Prostate gland (tissue), 2 donors: ENCODE measurements around the gene SPSB2. TPM values are rescaled to one million over a fixed set of nuclear protein-coding genes. Genes with fewer than 3 reads are reported as not detected.
A peak's percentile ranks its signal among the peaks of the same experiment; 100 is the strongest.
"Not testable (repeated sequence)": the region's sequence is repeated elsewhere in the genome, so short reads cannot be mapped to it uniquely, and the experiment has no call there.

Experiments
- DNase-seq: peaks from one replicate; pipeline ENCODE4 v3.0.0-alpha.2; 2019; ENCODE audit warnings: low spot score
- H3K27ac ChIP-seq, 2 donors: fragments of 200-600 bp; sonication (generic); 2 replicates each; pipeline ENCODE4 v1.5.1; 2017 to 2019
- H3K27me3 ChIP-seq: fragments of 200-600 bp; sonication (generic); replicated peaks from 2 replicates; pipeline ENCODE4 v1.5.1; 2019; ENCODE audit not compliant: insufficient read depth
- H3K36me3 ChIP-seq, 2 donors: fragments of 200-600 bp; sonication (generic); 1 replicate in 1 of 2; 2 replicates in 1 of 2; pipeline versions ENCODE4 v1.5.1 to v1.8.1; 2017 to 2019
- H3K4me1 ChIP-seq: fragments of 200-600 bp; sonication (generic); replicated peaks from 2 replicates; pipeline ENCODE4 v1.5.1; 2019
- H3K4me3 ChIP-seq, 2 donors: fragments of 200-600 bp; sonication (generic); 2 replicates each; pipeline ENCODE4 v1.5.1; 2017 to 2019
- H3K9me3 ChIP-seq: fragments of 200-600 bp; sonication (generic); 2 replicates; pipeline ENCODE4 v1.5.1; 2017
- POLR2A ChIP-seq: fragments of 450-650 bp; IDR thresholded peaks from one replicate; pipeline ENCODE4 v1.6.1; 2016; ENCODE audit warnings: antibody characterized with exemption, mild to moderate bottlenecking
- POLR2AphosphoS5 ChIP-seq: sonication (generic); formaldehyde crosslinking; IDR thresholded peaks from one replicate; pipeline ENCODE4 v1.6.1; 2017; ENCODE audit warnings: antibody characterized with exemption
- WGBS: methylation state at CpG from one replicate; pipeline ENCODE4 v1.1.5; 2018; 5-methylcytosine and 5-hydroxymethylcytosine counted together
- intact Hi-C: fragments of 100-400 bp; cut with DNase I; formaldehyde crosslinking; loops from one replicate; pipeline ENCODE4 v1.14.2; 2022
- total RNA-seq, 2 donors: library from RNA; depleted of rRNA; stranded (reverse); fragments of >200 nt; gene quantifications; one replicate each; pipeline ENCODE4 v1.1.0, GENCODE V29; 2016
- TF ChIP-seq, protein P1 (sequence below), 4 experiments: fragments of 200-600 bp in 2 of 4; fragments of 450-650 bp in 2 of 4; sonication (generic) in 2 of 4; IDR thresholded peaks; 1 replicate in 3 of 4; 2 replicates in 1 of 4; pipeline ENCODE4 v1.5.1; 2016 to 2019; ENCODE audit warnings: antibody characterized with exemption in 4 of 4, mild to moderate bottlenecking in 2 of 4, moderate library complexity in 2 of 4

SPSB2 gene
- total RNA-seq, 2 donors from 2014 or later = 12.7 to 23.5 TPM

DNA sequence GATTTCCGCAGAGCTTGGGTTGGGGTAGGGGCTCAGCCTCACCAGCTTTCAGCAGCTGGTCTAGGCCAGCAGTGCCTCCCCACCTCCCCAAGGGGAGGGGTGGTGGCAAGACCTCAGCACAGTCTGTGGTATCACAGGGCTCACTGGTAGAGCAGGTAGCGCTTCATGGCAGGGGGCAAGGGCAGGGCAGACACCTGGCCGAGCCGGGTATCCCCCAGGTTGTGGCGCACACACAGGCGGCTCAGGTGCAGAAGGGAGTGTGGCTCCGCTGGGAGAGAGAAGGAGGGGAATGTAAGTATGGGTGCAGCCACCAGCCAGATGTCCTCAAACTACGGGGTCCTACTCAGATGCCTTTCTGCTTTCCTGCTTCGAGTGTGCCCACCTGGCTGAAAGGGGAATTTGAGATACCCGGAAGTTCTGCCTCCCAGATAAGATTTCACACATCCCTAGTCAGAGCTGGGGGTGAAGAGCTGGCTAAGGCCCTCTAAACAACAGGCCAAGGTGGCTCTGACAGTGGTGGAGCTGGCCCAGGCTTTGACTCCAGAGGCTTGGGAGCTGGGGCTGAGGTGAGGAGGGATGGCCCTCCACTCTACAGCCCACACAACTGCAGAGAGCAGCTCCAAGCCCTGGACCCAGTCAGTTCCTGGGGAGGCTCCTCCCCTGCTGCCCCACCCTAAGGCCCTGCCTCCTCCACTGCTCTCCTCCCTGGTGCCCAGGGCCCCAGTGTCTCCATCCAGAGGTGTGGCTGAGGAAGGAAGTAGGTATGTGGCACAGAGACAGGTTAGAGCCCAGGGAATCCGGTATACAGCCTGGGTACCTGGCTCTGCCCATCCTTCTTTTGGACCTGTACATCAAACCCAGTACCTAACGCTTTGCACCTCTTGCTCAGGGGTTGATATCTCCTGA is 1.8 kb downstream of the SPSB2 start:
- Histone ChIP-seq H3K27ac (peak overlapping the region; percentile 68 to 75), H3K4me1 (peaks cover 16% of the 10 kb centered on the region), H3K4me3 (no peak overlapping the region), H3K9me3 (no peaks in the 10 kb centered on the region), H3K36me3 (peaks cover 0 to 3% of the 10 kb centered on the region in 2 donors), H3K27me3 (no peaks in the 10 kb centered on the region)
- intact Hi-C loops = loop anchor here (10.0 kb wide), 2 partner anchors 63 to 93 kb away; no protein-coding TSS in a partner anchor
- no peak for DNase-seq
- TF ChIP-seq POLR2A (no peak), POLR2AphosphoS5 (no peak)
- TF ChIP-seq, protein P1, sequence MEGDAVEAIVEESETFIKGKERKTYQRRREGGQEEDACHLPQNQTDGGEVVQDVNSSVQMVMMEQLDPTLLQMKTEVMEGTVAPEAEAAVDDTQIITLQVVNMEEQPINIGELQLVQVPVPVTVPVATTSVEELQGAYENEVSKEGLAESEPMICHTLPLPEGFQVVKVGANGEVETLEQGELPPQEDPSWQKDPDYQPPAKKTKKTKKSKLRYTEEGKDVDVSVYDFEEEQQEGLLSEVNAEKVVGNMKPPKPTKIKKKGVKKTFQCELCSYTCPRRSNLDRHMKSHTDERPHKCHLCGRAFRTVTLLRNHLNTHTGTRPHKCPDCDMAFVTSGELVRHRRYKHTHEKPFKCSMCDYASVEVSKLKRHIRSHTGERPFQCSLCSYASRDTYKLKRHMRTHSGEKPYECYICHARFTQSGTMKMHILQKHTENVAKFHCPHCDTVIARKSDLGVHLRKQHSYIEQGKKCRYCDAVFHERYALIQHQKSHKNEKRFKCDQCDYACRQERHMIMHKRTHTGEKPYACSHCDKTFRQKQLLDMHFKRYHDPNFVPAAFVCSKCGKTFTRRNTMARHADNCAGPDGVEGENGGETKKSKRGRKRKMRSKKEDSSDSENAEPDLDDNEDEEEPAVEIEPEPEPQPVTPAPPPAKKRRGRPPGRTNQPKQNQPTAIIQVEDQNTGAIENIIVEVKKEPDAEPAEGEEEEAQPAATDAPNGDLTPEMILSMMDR (IDR thresholded peaks at IDR 0.05) = no peak
- WGBS = 70% methylated on average over 12 of the region's 12 CpGs

DNA sequence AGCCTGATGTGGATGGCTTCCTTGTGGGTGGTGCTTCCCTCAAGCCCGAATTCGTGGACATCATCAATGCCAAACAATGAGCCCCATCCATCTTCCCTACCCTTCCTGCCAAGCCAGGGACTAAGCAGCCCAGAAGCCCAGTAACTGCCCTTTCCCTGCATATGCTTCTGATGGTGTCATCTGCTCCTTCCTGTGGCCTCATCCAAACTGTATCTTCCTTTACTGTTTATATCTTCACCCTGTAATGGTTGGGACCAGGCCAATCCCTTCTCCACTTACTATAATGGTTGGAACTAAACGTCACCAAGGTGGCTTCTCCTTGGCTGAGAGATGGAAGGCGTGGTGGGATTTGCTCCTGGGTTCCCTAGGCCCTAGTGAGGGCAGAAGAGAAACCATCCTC is 2.8 kb downstream of the SPSB2 start:
- H3K9me3 ChIP-seq, H3K4me3 ChIP-seq, H3K27ac ChIP-seq, H3K36me3 ChIP-seq, DNase-seq, H3K27me3 ChIP-seq: not testable (repeated sequence)
- H3K4me1 ChIP-seq = peaks cover 16% of the 10 kb centered on the region
- intact Hi-C loops = loop anchor here (10.0 kb wide), 2 partner anchors 64 to 94 kb away; no protein-coding TSS in a partner anchor
- WGBS = 66% methylated on average over 4 of the region's 4 CpGs

DNA sequence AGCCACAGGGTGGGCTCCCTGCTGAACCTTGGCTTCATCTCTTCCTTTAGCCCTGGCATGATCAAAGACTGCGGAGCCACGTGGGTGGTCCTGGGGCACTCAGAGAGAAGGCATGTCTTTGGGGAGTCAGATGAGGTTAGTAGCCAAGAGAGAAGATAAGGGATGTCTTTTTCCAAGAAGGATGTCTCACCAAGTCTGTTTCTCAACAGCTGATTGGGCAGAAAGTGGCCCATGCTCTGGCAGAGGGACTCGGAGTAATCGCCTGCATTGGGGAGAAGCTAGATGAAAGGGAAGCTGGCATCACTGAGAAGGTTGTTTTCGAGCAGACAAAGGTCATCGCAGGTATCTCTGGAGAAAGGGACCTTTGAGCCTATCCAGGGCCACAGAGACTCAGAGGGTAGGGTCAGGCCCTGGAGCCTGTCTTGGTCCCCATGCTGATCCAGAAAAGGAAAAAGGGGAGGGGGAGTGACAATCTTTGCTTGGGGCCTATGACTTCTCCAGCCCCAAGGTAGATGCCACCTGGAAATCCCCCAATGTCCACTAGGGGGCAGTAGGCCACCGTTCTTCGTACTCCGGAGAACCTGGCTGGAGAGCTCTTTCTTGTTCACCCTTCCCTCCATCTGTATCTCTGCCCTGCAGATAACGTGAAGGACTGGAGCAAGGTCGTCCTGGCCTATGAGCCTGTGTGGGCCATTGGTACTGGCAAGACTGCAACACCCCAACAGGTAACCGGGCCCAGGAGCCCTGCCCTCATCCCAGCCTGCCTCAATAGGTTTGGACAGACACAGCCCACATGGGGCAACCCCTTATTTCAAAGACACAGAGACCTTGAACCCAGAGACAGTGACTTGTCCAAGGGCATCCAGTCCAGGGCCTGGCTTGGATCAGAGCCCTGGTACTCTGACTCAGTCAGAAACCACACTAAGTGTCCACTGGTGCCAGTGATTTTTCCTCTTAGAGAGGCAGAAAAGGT is 3.8 kb downstream of the SPSB2 start:
- no peaks in the 10 kb centered on the region for H3K27me3 ChIP-seq
- 29% methylated on average over 12 of the region's 12 CpGs for WGBS
- peaks cover 16% of the 10 kb centered on the region for H3K4me1 ChIP-seq
- no peak overlapping the region for H3K4me3 ChIP-seq
- peak; percentile 81 for DNase-seq
- peak overlapping the region in 1 of 2 donors; percentile 91 for H3K27ac ChIP-seq
- H3K36me3 ChIP-seq = peaks cover 3 to 5% of the 10 kb centered on the region in 2 donors
- intact Hi-C loops = loop anchor here (10.0 kb wide), 2 partner anchors 65 to 95 kb away; no protein-coding TSS in a partner anchor
- TF ChIP-seq, protein P1 (IDR thresholded peaks at IDR 0.05) = peak; percentile 85 to 94 (median 92)
- TF ChIP-seq POLR2AphosphoS5 = peak; percentile 73
- TF ChIP-seq POLR2A = no peak
- no peaks in the 10 kb centered on the region for H3K9me3 ChIP-seq

DNA sequence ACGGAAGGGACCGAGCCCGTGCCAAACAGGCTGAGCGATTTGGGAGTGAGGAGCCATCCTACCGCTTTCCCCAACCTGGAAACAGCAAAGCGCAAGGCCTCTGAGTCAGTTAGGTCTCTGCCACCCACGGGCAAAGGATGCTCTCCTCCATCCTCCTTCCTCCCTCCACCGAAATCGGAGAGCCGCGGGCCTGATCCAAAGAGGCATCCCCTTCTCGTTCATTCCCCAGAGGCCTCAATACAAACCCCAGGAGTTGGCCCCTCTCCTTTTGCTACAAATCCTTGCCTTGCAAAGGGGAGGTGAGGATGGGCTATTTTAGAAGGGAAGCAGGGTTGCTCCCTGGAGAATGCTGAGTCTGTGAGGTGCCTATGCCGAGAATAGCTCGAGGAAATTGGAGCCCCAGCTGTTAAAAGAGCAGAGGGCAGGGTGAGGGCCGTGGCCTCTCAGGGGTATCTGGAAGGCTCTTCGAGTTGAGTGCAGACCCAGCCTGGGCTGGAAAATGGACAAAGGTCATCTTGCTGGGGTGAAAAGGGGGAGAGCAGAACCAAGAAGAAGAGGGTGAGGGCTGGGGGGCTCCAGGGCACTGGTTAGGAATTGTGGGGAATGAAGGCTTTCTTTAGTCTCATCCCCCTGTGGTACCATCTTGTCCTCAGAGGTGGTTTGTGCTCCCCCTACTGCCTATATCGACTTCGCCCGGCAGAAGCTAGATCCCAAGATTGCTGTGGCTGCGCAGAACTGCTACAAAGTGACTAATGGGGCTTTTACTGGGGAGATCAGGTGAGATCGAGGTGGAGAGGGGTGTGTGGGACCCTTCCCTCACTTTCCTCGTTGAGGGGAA is 4.7 kb downstream of the SPSB2 start:
- Histone ChIP-seq H3K27me3 (no peaks in the 10 kb centered on the region), H3K9me3 (no peaks in the 10 kb centered on the region), H3K4me1 (peaks cover 16% of the 10 kb centered on the region), H3K36me3 (peaks cover 3 to 5% of the 10 kb centered on the region in 2 donors), H3K27ac (peak overlapping the region; percentile 91 to 97), H3K4me3 (peak overlapping the region; percentile 82 to 90)
- intact Hi-C loops = no loop called here
- no peak for TF ChIP-seq POLR2A
- peak; percentile 3 for TF ChIP-seq POLR2AphosphoS5
- TF ChIP-seq, protein P1 (IDR thresholded peaks at IDR 0.05) = no peak
- WGBS = 6% methylated on average over 22 of the region's 22 CpGs
- DNase-seq = no peak
